NCI-H187 treated with DMSO at 0.1 percent for 48 hours (cell line): ENCODE results near the gene TFAP2E.

Source experiments
- DNase-seq: peaks from one replicate; lab custom pipeline; 2025; lab: John Stamatoyannopoulos, UW

Gene TFAP2E

GRCh38 chr1:35644204-35644603, 71.1 kb downstream of the TFAP2E start:
- DNase-seq: no peak
